ENCODE results near the gene MSANTD1.

Gene MSANTD1

DNA sequence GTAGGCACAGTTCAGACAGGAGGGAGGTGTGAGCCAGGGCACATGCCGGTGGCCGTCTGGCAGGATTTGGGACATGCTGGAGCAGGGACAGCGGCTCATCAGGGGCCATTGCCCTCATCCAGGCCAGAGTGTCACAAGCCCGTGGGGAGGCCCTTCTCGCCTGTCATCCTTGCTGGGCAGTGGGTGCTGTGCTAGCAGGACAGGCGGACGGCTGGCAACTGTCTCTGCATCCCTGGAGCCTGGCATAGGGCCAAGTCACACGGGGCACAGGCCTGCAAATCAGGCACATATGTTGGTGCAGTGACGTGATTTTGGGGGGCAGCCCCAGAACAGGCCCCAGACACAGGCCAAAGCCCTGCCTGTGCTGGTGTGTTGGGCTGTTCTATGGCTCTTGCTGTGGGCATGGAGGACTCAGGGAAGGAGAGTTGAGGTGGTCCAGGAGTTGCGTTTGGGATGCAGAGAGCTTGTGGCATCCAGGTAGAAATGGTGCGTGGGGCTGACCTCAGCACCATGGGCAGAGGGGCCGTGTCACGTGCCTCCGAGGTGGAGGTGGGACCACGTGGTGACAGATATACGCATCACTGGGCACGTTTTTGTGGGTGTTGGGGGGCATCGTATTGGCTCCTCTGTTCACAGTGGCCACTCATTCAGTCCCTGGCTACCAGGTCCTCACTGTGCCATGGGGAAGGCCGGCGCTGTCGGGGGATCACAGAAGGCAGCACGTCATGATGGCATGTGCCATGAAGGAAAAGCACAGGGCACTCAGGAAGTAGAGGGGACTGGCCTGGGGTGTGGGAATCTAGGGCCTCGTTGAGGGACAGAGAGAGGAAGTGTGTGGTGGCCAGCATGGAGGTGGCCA is 14.6 kb upstream of the MSANTD1 start:
- DNase-seq: no peak

DNA sequence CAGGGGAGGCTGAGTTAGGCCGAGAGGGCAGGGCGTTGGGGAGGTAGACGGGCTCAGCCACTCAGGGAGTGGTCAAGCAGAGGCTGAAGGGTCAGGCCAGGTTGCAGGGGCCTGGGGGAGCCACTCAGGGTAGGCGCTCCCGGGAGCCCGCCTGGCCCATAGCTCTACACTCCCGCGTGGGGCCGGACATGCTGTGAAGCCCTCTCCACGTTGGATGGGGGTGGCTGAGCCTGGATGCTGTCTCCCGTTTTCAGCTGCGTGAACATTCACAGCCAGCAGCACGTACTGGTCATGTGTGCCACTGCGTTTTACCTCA is 14.0 kb upstream of the MSANTD1 start:
- DNase-seq: no peak

DNA sequence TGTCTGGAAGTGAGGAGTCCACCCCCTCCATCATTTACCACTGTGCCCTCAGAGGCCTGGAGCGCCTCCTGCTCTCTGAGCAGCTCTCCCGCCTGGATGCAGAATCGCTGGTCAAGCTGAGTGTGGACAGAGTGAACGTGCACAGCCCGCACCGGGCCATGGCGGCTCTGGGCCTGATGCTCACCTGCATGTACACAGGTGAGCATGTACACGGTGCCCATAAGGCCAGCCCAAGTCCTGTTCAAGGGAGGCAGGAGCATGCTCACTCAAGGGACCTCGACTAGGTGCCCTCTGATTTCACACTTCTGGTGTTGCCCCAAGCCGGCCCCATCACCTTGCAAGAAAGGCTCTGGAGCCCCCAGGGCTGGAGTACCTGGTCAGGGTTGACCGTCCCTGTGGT is 13.4 kb upstream of the MSANTD1 start:
- DNase-seq: no peak

DNA sequence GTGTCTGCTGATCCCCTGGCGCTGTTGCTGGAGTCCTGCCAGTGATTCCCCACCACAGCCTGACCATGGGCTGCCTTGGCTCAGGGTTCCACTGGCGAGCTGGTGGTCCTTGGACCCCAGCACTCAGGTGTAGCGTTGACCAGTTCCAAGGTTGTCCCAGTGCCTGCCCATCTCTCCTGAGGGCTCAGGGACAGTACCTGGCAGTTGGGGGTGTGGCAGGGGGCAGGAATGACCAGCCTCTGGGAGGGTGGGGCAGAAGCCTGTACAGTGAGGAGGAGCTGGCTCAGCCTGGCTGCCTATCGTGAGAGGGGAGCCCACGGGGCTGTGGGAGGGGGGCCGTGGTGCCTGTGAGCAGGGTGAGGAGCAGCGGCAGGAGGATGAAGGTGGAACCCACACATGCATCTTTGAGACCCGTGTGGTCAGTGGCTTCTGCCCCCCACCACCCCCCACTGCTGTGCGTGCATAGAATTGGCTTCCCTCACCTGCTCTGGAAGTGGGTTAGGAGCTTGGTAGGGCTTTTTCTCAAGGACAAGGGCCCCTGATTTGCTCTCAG is 12.6 kb upstream of the MSANTD1 start:
- DNase-seq: no peak

- no peak for DNase-seq
Observed at GRCh38 chr4:3237266-3237665, 11.7 kb upstream of the MSANTD1 start.

- DNase-seq: no peak
Observed at GRCh38 chr4:3237712-3238560, 11.0 kb upstream of the MSANTD1 start.

GRCh38 chr4:3238721-3239120 is 10.2 kb upstream of the MSANTD1 start:
- DNase-seq: no peak

DNA sequence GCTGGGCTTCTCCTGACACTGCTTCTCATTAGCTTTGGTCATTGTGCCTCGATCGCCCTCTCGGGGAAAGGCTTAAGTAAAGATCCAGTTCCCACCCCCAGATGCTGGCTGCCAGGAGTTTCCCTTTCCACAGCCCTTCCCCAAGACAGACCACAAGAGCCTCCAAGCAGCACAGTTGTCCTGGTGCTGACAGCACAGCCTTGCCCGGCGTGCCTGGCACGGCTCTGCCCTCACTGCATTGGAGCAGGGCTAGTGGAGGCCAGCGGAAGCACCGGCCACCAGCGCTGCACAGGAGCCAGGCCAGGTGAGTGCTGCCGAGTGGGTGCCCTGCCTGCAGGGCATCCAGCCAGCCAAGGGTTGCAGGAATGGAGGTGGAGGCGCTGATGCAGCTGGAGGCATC is 9.7 kb upstream of the MSANTD1 start:
- DNase-seq: no peak

DNA sequence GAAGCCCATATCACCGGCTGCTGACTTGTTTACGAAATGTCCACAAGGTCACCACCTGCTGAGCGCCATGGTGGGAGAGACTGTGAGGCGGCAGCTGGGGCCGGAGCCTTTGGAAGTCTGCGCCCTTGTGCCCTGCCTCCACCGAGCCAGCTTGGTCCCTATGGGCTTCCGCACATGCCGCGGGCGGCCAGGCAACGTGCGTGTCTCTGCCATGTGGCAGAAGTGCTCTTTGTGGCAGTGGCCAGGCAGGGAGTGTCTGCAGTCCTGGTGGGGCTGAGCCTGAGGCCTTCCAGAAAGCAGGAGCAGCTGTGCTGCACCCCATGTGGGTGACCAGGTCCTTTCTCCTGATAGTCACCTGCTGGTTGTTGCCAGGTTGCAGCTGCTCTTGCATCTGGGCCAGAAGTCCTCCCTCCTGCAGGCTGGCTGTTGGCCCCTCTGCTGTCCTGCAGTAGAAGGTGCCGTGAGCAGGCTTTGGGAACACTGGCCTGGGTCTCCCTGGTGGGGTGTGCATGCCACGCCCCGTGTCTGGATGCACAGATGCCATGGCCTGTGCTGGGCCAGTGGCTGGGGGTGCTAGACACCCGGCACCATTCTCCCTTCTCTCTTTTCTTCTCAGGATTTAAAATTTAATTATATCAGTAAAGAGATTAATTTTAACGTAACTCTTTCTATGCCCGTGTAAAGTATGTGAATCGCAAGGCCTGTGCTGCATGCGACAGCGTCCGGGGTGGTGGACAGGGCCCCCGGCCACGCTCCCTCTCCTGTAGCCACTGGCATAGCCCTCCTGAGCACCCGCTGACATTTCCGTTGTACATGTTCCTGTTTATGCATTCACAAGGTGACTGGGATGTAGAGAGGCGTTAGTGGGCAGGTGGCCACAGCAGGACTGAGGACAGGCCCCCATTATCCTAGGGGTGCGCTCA is 8.7 kb upstream of the MSANTD1 start:
- DNase-seq: peak; percentile 43

GRCh38 chr4:3240936-3241522 is 7.9 kb upstream of the MSANTD1 start:
- no peak for DNase-seq

- DNase-seq: no peak
Observed at GRCh38 chr4:3241898-3242524, 6.9 kb upstream of the MSANTD1 start.

DNA sequence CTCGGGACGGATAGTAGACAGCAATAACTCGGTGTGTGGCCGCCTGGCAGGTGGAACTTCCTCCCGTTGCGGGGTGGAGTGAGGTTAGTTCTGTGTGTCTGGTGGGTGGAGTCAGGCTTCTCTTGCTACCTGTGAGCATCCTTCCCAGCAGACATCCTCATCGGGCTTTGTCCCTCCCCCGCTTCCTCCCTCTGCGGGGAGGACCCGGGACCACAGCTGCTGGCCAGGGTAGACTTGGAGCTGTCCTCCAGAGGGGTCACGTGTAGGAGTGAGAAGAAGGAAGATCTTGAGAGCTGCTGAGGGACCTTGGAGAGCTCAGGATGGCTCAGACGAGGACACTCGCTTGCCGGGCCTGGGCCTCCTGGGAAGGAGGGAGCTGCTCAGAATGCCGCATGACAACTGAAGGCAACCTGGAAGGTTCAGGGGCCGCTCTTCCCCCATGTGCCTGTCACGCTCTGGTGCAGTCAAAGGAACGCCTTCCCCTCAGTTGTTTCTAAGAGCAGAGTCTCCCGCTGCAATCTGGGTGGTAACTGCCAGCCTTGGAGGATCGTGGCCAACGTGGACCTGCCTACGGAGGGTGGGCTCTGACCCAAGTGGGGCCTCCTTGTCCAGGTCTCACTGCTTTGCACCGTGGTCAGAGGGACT is 5.7 kb upstream of the MSANTD1 start:
- DNase-seq: no peak

DNA sequence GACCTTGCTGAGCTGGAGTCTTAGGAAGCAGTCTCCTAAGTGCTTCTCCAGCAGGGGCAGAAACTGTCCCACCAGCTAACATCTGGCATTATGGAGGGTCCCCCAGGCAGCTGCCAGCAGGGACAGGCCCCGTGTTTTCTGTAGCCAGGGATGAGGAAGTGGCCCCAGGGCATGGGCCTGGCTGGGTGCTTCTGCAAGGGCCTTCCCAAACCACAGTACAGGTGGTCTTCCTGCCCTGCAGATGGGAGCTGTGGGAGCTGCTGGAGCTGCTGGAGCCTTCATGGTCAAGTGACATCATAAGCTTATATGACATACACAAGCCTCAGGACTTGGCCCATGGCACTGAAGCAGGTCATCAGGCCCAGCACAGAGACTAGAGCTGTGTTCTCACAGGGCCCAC is 5.0 kb upstream of the MSANTD1 start:
- no peak for DNase-seq

DNA sequence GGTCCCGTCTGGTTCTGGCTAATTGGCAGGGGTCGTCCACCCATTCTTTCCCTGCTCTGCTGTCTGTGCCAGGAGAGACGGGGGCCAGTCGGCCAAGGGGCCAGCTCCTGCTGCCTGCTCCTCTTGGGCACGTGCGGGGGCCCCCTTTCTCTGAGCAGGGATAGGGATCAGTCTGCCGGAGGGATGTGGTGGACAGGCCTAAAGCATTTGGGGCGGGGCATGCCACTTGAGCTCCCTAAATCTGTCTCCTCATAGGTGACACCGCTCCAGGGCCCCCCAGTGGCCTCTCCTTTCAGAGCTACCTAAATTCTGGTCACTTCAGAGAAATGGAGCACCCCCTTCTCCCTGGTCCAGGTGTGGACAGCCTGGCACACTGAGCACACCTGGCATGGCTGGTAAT is 4.2 kb upstream of the MSANTD1 start:
- no peak for DNase-seq

DNA sequence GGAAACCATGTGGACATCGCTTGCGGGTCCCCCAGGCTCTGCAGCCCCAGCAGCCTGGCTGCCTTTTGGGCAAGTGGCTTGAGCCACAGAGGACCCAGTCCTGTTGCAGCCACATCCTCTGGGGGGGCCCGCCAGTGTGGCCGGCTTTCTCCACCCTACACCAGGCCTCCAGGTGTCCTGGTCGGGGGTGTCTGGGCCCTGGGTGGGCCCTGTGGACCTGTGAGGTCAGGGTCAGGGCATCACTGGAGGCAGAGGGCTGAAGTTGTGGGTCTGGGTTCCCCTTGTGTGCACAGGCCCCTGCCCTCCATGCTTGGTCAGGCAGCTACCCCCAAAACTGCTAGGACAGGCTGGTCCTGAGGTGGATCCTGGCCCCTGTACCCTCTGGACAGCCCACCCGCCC is 3.3 kb upstream of the MSANTD1 start:
- DNase-seq: no peak

- no peak for DNase-seq
Observed at GRCh38 chr4:3246458-3247398, 2.2 kb upstream of the MSANTD1 start.

- DNase-seq: no peak
Observed at GRCh38 chr4:3247399-3248177, 1.4 kb upstream of the MSANTD1 start.

- DNase-seq: no peak
Observed at GRCh38 chr4:3248178-3248480, 830 bp upstream of the MSANTD1 start.

DNA sequence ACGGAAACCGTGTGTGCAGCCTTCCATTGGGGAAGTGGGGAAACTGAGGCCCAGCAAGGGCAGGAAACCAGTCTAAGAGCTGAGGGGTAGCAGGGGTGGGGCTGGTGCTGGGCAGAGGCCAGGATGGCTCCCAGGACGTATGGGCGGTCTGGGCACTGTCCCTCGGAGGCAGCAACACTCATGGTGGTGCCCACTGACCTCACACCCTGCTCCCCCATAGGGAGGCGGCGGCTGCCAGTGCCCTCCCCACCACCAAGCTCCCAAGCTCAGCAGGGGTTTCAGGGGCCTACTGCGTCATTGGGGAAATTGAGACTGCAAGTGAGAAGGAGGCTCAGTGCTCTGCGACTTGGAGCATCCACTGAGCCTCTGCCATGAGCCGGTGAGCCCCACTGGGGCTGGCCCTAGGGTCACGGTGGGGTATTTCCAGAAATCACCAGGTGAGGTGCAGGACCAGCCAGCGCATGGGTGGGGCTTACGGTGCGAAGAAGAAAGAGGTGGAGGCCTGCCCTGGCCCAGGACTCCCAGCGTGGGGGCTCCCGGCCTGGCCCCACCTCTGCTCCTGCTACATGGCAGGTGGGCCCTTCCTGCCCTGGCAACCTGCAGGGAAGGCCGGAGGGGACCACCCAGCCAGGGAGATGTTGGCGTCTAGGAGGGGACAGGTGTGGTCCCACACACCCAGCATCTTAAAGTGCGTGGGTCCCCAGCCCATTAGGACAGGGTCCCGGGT is 915 bp downstream of the MSANTD1 start:
- no peak for DNase-seq

Measured in NCI-H2107 (cell line).